Mucosa of descending colon (tissue), 3 donors: ENCODE results near the gene TBC1D1. TPM values are rescaled to one million over a fixed set of nuclear protein-coding genes. Genes with fewer than 3 reads are reported as not detected.

Source experiments
- ATAC-seq: fragments of 200-7000 bp; cut with Tn5 transposase; one replicate; pipeline ENCODE4 v1.9.1; 2020; ENCODE audit warnings: mild to moderate bottlenecking, moderate library complexity
- DNase-seq, 3 donors: peaks; one replicate each; pipeline ENCODE4 v3.0.0-alpha.2; 2020
- H3K36me3 ChIP-seq: fragments of 200-600 bp; one replicate; pipeline ENCODE4 v1.8.0; 2021; ENCODE audit warnings: low read depth, mild to moderate bottlenecking
- H3K4me1 ChIP-seq: fragments of 200-600 bp; one replicate; pipeline ENCODE4 v1.8.0; 2021; ENCODE audit warnings: low read depth, mild to moderate bottlenecking
- H3K4me3 ChIP-seq: fragments of 200-600 bp; one replicate; pipeline ENCODE4 v1.8.0; 2021; ENCODE audit warnings: mild to moderate bottlenecking
- H3K9me3 ChIP-seq: fragments of 200-600 bp; one replicate; pipeline ENCODE4 v1.8.0; 2021; ENCODE audit warnings: mild to moderate bottlenecking
- CTCF ChIP-seq: fragments of 200-600 bp; IDR thresholded peaks from one replicate; pipeline ENCODE4 v1.8.0; 2022; ENCODE audit warnings: antibody characterized with exemption, mild to moderate bottlenecking
- intact Hi-C, 2 donors: fragments of 100-400 bp; cut with DNase I in 1 of 2; cut with micrococcal nuclease in 1 of 2; formaldehyde crosslinking; loops; one replicate each; pipeline versions ENCODE4 v1.11.0 to v1.11.1; 2022; cut with DNase I, micrococcal nuclease
- total RNA-seq, 3 donors: library from RNA; stranded (reverse); fragmentation: NEBNext Ultra II Directional in 2 of 3; extraction: Animal tissue kit (Norgen Biotek cat#: 25700) in 2 of 3; gene quantifications; one replicate each; pipeline versions ENCODE4 v1.2.1 to v1.2.4, GENCODE V29; 2021 to 2023
- donor health status: DM: no; HTN: no; CAD: no; lungs with moderate emphysema.
- donor health status: DM: no; HTN: no; CAD: no.
- donor health status: DM: no; HTN: yes; CAD: no.

TBC1D1 gene
- total RNA-seq, 3 donors from 2014 or later: 50.2 to 249 (median 71.6) TPM

GRCh38 chr4:38069271-38069760, 178.4 kb downstream of the TBC1D1 start:
- Histone ChIP-seq H3K4me3 (no peak overlapping the region), H3K36me3 (no peaks in the 10 kb centered on the region), H3K4me1 (peaks cover 4% of the 10 kb centered on the region), H3K9me3 (no peaks in the 10 kb centered on the region)
- DNase-seq (peak in 2 of 3 donors; percentile 78 to 85), ATAC-seq (peak; percentile 94)
- intact Hi-C loops: loop anchor here in 1 of 2 donors (10.0 kb wide), 1 partner anchor 665 kb away; no protein-coding TSS in a partner anchor
- TF ChIP-seq CTCF: peak; percentile 45

GRCh38 chr4:38071801-38072431, 181.0 kb downstream of the TBC1D1 start:
- intact Hi-C loops: loop anchor here in 1 of 2 donors (10.0 kb wide), 1 partner anchor 603 kb away; no protein-coding TSS in a partner anchor
- no peak for DNase-seq
- Histone ChIP-seq H3K9me3 (no peaks in the 10 kb centered on the region), H3K4me1 (peaks cover 10% of the 10 kb centered on the region), H3K4me3 (no peak overlapping the region), H3K36me3 (no peaks in the 10 kb centered on the region)
- ATAC-seq: peak; percentile 27
- no peak for TF ChIP-seq CTCF

GRCh38 chr4:38072578-38072977, 181.7 kb downstream of the TBC1D1 start:
- DNase-seq (no peak), ATAC-seq (no peak)
- intact Hi-C loops: loop anchor here in 1 of 2 donors (10.0 kb wide), 1 partner anchor 602 kb away; no protein-coding TSS in a partner anchor
- Histone ChIP-seq H3K4me1 (peaks cover 10% of the 10 kb centered on the region), H3K4me3 (no peak overlapping the region), H3K36me3 (no peaks in the 10 kb centered on the region), H3K9me3 (no peaks in the 10 kb centered on the region)
- TF ChIP-seq CTCF: no peak

DNA sequence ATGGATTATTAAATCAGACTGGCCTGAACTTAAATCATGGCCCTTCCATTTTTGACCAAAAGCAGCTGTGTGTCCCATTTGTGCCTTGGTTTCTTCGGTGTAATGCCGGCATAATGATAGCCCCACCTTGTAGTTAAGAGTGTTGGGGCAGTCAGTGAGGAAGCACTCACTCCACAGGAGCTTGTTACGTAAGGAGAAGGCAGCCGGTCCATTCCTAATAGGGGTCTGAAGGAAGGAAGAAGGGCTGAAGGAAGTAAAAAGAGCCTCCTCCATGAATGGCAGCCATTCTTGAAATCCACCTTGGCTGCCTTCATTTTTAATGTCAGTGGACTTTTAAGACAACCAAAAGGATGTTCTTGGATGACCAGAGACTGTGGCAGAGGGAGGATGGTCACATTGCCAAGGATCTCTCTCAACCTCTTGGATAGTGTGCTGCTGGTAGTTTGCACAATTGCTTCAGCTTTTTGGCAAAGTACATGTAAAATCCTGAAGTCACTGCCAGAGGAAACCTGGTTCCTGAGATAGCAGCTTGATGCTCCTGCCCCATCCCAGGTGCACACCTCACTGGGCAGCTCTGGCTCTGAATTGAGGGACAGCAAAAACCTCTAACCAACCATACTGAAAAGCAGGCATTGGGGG, 182.8 kb downstream of the TBC1D1 start:
- no peak for TF ChIP-seq CTCF
- H3K36me3 ChIP-seq: peaks cover 3% of the 10 kb centered on the region
- no peak overlapping the region for H3K4me3 ChIP-seq
- intact Hi-C loops: loop anchor here in 1 of 2 donors (10.0 kb wide), 1 partner anchor 601 kb away; no protein-coding TSS in a partner anchor
- ATAC-seq: no peak
- H3K4me1 ChIP-seq: peaks cover 15% of the 10 kb centered on the region
- DNase-seq: no peak
- no peaks in the 10 kb centered on the region for H3K9me3 ChIP-seq

DNA sequence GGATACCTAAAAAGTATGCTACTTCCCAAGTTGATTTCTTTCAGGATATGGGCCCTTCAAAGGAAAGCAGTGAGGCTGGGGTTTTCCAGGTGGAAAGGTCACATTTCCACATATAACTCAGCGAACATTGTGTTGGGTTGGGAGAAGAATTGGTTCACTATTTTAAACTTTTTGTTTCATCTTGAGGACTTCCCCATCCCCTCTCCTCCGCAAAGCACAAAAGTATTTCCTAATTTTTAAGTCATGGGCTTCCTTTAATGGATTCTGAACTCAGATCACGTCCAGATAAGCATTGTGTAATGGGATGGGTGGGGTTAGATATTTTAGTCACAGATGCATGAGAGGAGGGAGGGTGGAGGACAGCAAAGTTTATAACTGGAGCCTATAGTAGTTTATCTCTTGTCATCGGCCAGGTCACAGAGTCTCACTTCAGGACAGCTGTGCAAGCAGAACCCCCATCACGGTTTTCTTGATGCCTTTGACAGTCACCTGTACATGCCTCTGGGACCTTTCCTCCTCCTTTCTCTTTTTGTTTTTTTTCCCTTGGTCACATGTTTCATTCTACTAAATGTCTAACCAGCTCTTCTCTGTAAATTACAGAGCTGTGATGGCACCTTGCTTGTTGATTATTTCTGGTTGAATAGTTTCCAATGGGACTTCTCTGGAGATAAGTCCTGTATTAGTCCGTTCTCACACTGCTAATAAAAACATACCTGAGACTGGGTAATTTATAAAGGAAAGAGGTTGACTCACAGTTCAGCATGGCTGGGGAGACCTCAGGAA, 184.7 kb downstream of the TBC1D1 start:
- Histone ChIP-seq H3K4me1 (peaks cover 26% of the 10 kb centered on the region), H3K9me3 (no peaks in the 10 kb centered on the region), H3K4me3 (no peak overlapping the region), H3K36me3 (peaks cover 3% of the 10 kb centered on the region)
- peak; percentile 80 for ATAC-seq
- DNase-seq: peak in 1 of 3 donors; percentile 74
- no peak for TF ChIP-seq CTCF
- intact Hi-C loops: loop anchor here in 1 of 2 donors (10.0 kb wide), 1 partner anchor 599 kb away; no protein-coding TSS in a partner anchor
